Sigmoid colon (tissue), 7 donors: ENCODE results near the gene SH3RF2. TPM values are rescaled to one million over a fixed set of nuclear protein-coding genes. Genes with fewer than 3 reads are reported as not detected.

Source experiments
- DNase-seq: peaks from one replicate; pipeline ENCODE4 v3.0.0-alpha.2; 2019
- H3K27ac ChIP-seq, 4 donors: fragments of 200-600 bp; sonication (generic); one replicate each; pipeline ENCODE4 v1.5.1; 2016 to 2019; ENCODE audit warnings: mild to moderate bottlenecking in 1 of 4
- H3K27me3 ChIP-seq, 3 donors: fragments of 200-600 bp; sonication (generic); one replicate each; pipeline ENCODE4 v1.5.1; 2019; ENCODE audit warnings: mild to moderate bottlenecking in 1 of 3
- H3K36me3 ChIP-seq, 4 donors: fragments of 200-600 bp; sonication (generic); one replicate each; pipeline ENCODE4 v1.5.1; 2016 to 2019
- H3K4me1 ChIP-seq, 4 donors: fragments of 200-600 bp; sonication (generic); one replicate each; pipeline ENCODE4 v1.5.1; 2017 to 2019
- H3K4me3 ChIP-seq, 4 donors: fragments of 200-600 bp; sonication (generic); one replicate each; pipeline ENCODE4 v1.5.1; 2017 to 2019; ENCODE audit warnings: mild to moderate bottlenecking in 2 of 4, moderate library complexity in 1 of 4
- H3K9me3 ChIP-seq, 4 donors: fragments of 200-600 bp in 3 of 4; sonication (generic) in 3 of 4; one replicate each; pipeline versions ENCODE4 v1.5.1 to v1.6.1; 2013 to 2019
- CTCF ChIP-seq, 4 experiments: fragments of 450-650 bp in 3 of 4; fragments of 200-600 bp in 1 of 4; IDR thresholded peaks; one replicate each; pipeline ENCODE4 v1.5.1; 2016 to 2019; ENCODE audit warnings: antibody characterized with exemption in 4 of 4, mild to moderate bottlenecking in 3 of 4, moderate library complexity in 2 of 4
- EP300 ChIP-seq, 4 donors: sonication (generic); formaldehyde crosslinking; IDR thresholded peaks; one replicate each; pipeline ENCODE4 v1.6.1; 2017; ENCODE audit warnings: antibody characterized with exemption in 4 of 4
- POLR2A ChIP-seq, 2 donors: fragments of 450-650 bp; IDR thresholded peaks; one replicate each; pipeline ENCODE4 v1.6.1; 2016; ENCODE audit warnings: antibody characterized with exemption in 2 of 2, mild to moderate bottlenecking in 2 of 2, moderate library complexity in 2 of 2
- POLR2AphosphoS5 ChIP-seq, 4 donors: sonication (generic); formaldehyde crosslinking; IDR thresholded peaks; one replicate each; pipeline ENCODE4 v1.6.1; 2017; ENCODE audit warnings: antibody characterized with exemption in 4 of 4
- WGBS, 2 donors: extraction: QIAGEN DNeasy Blood & Tissue Kit; methylation state at CpG; one replicate each; pipeline ENCODE4 v1.1.7; 2013; 5-methylcytosine and 5-hydroxymethylcytosine counted together
- intact Hi-C: fragments of 100-400 bp; cut with DNase I; formaldehyde crosslinking; loops from one replicate; pipeline ENCODE4 v1.15.1; 2023
- polyA plus RNA-seq, 3 donors: library from polyadenylated mRNA; stranded (reverse); fragments of 200-250 nt; gene quantifications; one replicate each; pipeline ENCODE4 v1.2.3, GENCODE V29; 2013
- total RNA-seq, 4 donors: library from RNA; depleted of rRNA; stranded (reverse); fragments of >200 nt; gene quantifications; one replicate each; pipeline ENCODE4 v1.1.0, GENCODE V29; 2016
- donor health status: healthy with polysubstance abuse.
- donor health status: Bipolar disorder and iron deficiency.
- donor health status: healthy.

The SH3RF2 gene
- total and polyA plus RNA-seq, 7 donors = 0.28 to 37.9 (median 1.4) TPM

- Histone ChIP-seq H3K27ac (no peak overlapping the region), H3K4me3 (no peak overlapping the region), H3K4me1 (no peaks in the 10 kb centered on the region), H3K36me3 (no peaks in the 10 kb centered on the region), H3K27me3 (peaks cover 0 to 12% (median 0%) of the 10 kb centered on the region in 3 donors), H3K9me3 (no peaks in the 10 kb centered on the region)
- no peak for DNase-seq
- WGBS, 2 donors = 51 to 74% methylated on average over 9 of the region's 9 CpGs
- intact Hi-C loops = no loop called here
- no peak for TF ChIP-seq POLR2AphosphoS5 (IDR thresholded peaks at IDR 0.05)
- TF ChIP-seq CTCF (IDR thresholded peaks at IDR 0.05) = no peak
- TF ChIP-seq EP300 (IDR thresholded peaks at IDR 0.05) = no peak
- no peak for TF ChIP-seq POLR2A (IDR thresholded peaks at IDR 0.05)
Observed at GRCh38 chr5:146073239-146073900, 137.0 kb downstream of the SH3RF2 start.

- H3K4me3 ChIP-seq = no peak overlapping the region
- 4 to 25% methylated on average over 4 of the region's 4 CpGs for WGBS, 2 donors
- no peaks in the 10 kb centered on the region for H3K4me1 ChIP-seq
- no peak for DNase-seq
- TF ChIP-seq POLR2AphosphoS5 (IDR thresholded peaks at IDR 0.05) (no peak), CTCF (IDR thresholded peaks at IDR 0.05) (no peak), EP300 (IDR thresholded peaks at IDR 0.05) (no peak), POLR2A (IDR thresholded peaks at IDR 0.05) (no peak)
- no peaks in the 10 kb centered on the region for H3K9me3 ChIP-seq
- no peaks in the 10 kb centered on the region for H3K36me3 ChIP-seq
- intact Hi-C loops = no loop called here
- H3K27me3 ChIP-seq = peaks cover 0 to 12% (median 0%) of the 10 kb centered on the region in 3 donors
- H3K27ac ChIP-seq = no peak overlapping the region
Observed at GRCh38 chr5:146076028-146076427, 139.7 kb downstream of the SH3RF2 start.

- no peaks in the 10 kb centered on the region for H3K4me1 ChIP-seq
- TF ChIP-seq POLR2A (IDR thresholded peaks at IDR 0.05) = no peak
- TF ChIP-seq POLR2AphosphoS5 (IDR thresholded peaks at IDR 0.05) = no peak
- TF ChIP-seq CTCF (IDR thresholded peaks at IDR 0.05) = no peak
- no peak for TF ChIP-seq EP300 (IDR thresholded peaks at IDR 0.05)
- no peaks in the 10 kb centered on the region for H3K36me3 ChIP-seq
- intact Hi-C loops = no loop called here
- 22 to 47% methylated on average over 4 of the region's 4 CpGs for WGBS, 2 donors
- DNase-seq = no peak
- H3K27ac ChIP-seq = no peak overlapping the region
- no peaks in the 10 kb centered on the region for H3K9me3 ChIP-seq
- H3K27me3 ChIP-seq = peaks cover 0 to 12% (median 0%) of the 10 kb centered on the region in 3 donors
- H3K4me3 ChIP-seq = no peak overlapping the region
Observed at GRCh38 chr5:146076455-146076854, 140.1 kb downstream of the SH3RF2 start.

GRCh38 chr5:146078566-146078965, 142.2 kb downstream of the SH3RF2 start:
- 83 to 85% methylated on average over 2 of the region's 2 CpGs for WGBS, 2 donors
- peaks cover 0 to 12% (median 0%) of the 10 kb centered on the region in 3 donors for H3K27me3 ChIP-seq
- DNase-seq = no peak
- TF ChIP-seq POLR2AphosphoS5 (IDR thresholded peaks at IDR 0.05) (no peak), CTCF (IDR thresholded peaks at IDR 0.05) (no peak), EP300 (IDR thresholded peaks at IDR 0.05) (no peak), POLR2A (IDR thresholded peaks at IDR 0.05) (no peak)
- intact Hi-C loops = no loop called here
- H3K4me1 ChIP-seq = no peaks in the 10 kb centered on the region
- no peaks in the 10 kb centered on the region for H3K9me3 ChIP-seq
- no peak overlapping the region for H3K27ac ChIP-seq
- no peaks in the 10 kb centered on the region for H3K36me3 ChIP-seq
- H3K4me3 ChIP-seq = no peak overlapping the region
